ENCODE data around the gene PLLP. TPM values are rescaled to one million over a fixed set of nuclear protein-coding genes. Genes with fewer than 3 reads are reported as not detected.

The PLLP gene
- total RNA-seq, 1 experiment from 2014 or later: 2.1 TPM

- DNase-seq (ENCODE audit: extremely low read depth, low read depth): no peak
These were observed 52.6 kb downstream of the PLLP start for GRCh38 chr16:57231821-57232350.

DNA sequence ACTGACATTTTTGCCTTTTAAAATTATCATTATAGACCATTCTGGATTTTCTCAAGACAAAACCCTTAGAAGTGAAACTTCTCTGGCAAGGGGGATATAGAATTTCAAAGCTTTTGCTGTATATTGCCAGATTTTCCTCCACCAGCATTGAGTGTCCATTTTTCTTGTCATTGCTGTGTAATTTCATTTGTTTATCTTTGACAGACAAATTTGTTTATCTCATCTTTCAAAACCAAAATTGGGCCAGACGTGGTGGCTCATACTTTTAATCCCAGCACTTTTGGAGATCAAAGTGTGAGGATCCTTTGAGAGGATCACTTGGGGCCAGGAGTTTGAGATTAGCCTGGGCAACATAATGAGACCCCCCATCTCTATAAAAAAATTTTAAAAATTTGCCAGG lies 55.4 kb downstream of the PLLP start:
- no peak for DNase-seq (ENCODE audit: extremely low read depth, low read depth)

DNA sequence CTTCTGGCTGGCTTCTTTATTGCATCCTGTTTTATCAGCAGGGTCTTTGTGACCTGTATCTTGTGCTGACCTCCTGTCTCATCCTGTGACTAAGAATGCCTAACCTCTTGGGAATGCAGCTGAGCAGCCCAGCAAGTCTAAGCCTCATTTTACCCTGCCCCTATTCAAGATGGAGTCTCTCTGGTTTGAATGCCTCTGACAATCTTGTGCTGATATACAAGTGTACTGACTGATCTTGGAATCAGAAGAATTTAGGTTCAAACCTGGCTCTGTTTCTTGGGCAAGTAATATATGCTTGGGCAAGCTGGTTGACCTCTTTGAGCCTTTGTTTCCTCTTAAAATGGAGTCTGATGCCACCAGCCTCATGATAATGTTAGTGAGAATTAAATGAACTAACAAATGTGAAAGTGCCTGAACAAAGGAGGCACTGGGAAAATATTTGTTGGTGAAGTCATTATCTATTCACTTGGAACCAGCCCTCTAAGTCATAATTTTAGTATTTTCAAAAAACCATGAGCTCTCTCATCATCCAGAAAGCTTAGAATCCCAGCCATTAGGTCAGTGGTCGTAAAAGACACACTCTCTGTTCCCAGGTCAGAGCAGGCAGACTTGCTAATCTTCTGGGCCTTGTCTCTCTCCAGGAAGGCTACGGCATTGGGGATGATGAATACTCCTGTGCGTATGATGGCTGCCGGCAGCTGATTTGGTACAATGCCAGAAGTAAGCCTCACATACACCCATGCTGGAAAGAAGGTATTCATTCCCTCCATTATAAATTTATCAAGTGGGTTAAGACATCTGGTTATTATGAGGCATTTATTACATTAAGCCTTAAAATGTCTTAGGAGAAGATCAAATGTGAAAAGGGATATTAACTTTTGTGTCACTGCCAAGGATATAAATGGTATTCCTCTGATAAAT lies 57.5 kb downstream of the PLLP start:
- DNase-seq (ENCODE audit: extremely low read depth, low read depth): no peak

DNA sequence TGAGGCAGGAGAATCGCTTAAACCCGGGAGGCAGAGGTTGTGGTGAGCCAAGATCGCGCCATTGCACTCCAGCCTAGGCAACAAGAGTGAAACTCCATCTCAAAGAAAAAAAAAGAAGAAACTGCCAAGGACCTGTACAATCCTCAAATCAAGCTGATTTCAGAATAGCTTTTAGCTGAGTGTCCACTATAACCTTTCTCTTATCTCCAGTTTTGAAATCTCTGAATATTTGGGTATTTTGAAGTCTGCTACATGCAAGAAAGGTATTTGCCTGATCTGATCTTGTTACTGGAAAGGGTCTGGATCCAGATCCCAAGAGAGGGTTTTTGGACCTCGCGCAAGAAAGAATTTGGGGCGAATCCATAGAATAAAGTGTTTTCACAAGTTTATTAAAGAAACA lies 58.5 kb downstream of the PLLP start:
- no peak for DNase-seq (ENCODE audit: extremely low read depth, low read depth)

- no peak for DNase-seq (ENCODE audit: extremely low read depth, low read depth)
These were observed 59.7 kb downstream of the PLLP start for GRCh38 chr16:57224651-57225335.

- DNase-seq (ENCODE audit: extremely low read depth, low read depth): no peak
These were observed 61.4 kb downstream of the PLLP start for GRCh38 chr16:57223057-57223456.

- no peak for DNase-seq (ENCODE audit: extremely low read depth, low read depth)
These were observed 67.5 kb downstream of the PLLP start for GRCh38 chr16:57216968-57217367.

DNA sequence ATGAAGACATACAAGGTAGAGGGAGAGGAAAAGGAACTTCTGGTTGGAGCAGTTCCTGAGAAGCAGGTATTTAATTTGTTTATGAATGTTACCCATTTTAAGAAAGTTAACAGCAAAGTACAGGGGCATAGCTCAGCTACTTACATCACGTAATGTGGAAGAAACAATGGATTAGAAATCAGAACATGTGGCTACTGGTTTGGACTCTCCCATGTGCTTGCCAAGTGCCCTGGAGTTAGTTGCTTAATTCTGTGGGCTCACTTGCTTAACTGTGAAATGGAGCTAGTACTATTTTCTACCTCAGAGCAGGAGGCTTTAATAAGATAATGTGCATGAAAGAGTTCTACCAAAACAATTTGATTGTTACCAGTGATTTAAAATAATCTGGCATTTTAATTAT lies 71.0 kb downstream of the PLLP start:
- no peak for DNase-seq (ENCODE audit: extremely low read depth, low read depth)

DNA sequence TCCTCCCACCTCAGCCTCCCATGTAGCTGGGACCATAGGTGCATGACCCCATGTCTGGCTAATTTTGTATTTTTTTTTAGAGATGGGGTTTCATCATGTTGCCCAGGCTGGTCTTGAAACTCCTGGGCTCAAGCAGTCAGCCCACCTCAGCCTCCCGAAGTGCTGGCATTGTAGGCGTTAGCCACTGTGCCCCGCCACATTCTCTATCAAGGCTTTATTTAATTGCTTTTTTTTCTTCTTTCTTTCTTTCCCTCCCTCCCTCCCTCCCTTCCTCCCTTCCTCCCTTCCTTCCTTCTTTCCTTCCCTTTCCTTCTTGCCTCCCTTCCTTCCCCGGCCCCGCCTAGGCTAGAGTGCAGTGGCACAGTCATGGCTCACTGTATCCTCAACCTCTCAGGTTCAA lies 74.7 kb downstream of the PLLP start:
- no peak for DNase-seq (ENCODE audit: extremely low read depth, low read depth)

DNA sequence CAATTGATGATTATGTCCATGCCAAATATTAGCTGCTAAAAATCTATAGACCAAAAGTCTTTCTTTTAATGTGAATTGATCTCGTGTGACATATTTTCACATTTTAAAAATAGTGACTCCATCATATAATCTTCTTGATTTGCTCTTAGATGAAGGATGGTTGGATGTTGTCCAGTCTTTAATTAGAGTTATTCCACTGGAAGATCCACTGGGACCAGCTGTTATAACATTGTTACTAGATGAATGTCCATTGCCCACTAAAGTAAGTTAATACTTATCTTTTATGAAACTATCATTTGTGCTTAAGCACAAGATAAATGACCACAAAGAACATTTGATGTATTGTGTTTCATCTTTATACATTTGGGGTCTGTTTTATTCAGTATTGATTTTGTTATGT lies 75.5 kb downstream of the PLLP start:
- DNase-seq (ENCODE audit: extremely low read depth, low read depth): no peak

Small RNA genes lying within 50 kb of the gene (small RNA-seq; reads per million reads assigned to genes)
- gene AC108081.1: 0 reads per million in 2 experiments

Other genes with a start within 250 kb of the PLLP start
- 21.1 and 26.0 TPM in 2 replicates for gene CPNE2, start 192.1 kb downstream of the PLLP start, total RNA-seq (2014; rRNA removed; shearing (Covaris generic))
- gene PSME3IP1, start 98.6 kb downstream of the PLLP start, total RNA-seq (2014; rRNA removed; shearing (Covaris generic)): 143 and 150 TPM in 2 replicates
- 34.6 and 44.7 TPM in 2 replicates for gene RSPRY1, start 98.3 kb downstream of the PLLP start, total RNA-seq (2014; rRNA removed; shearing (Covaris generic))
- 111 and 121 TPM in 2 replicates for gene ARL2BP, start 39.4 kb downstream of the PLLP start, total RNA-seq (2014; rRNA removed; shearing (Covaris generic))
- not detected in 2 replicates for gene CCL22, start 74.1 kb upstream of the PLLP start, total RNA-seq (2014; rRNA removed; shearing (Covaris generic))
- not detected in 2 replicates for gene CX3CL1, start 87.8 kb upstream of the PLLP start, total RNA-seq (2014; rRNA removed; shearing (Covaris generic))
- gene CCL17, start 120.1 kb upstream of the PLLP start, total RNA-seq (2014; rRNA removed; shearing (Covaris generic)): not detected in 2 replicates
- 107 and 112 TPM in 2 replicates for gene CIAPIN1, start 162.7 kb upstream of the PLLP start, total RNA-seq (2014; rRNA removed; shearing (Covaris generic))
- gene COQ9, start 162.8 kb upstream of the PLLP start, total RNA-seq (2014; rRNA removed; shearing (Covaris generic)): 104 and 113 TPM in 2 replicates
- 153 and 166 TPM in 2 replicates for gene POLR2C, start 178.0 kb upstream of the PLLP start, total RNA-seq (2014; rRNA removed; shearing (Covaris generic))
- gene DOK4, start 201.8 kb upstream of the PLLP start, total RNA-seq (2014; rRNA removed; shearing (Covaris generic)): 8.7 and 9.6 TPM in 2 replicates

Data from NCI-H460 (cell line).